ENCODE measurements around the gene ABLIM3. TPM values are rescaled to one million over a fixed set of nuclear protein-coding genes. Genes with fewer than 3 reads are reported as not detected.

The ABLIM3 gene
- total and polyA plus RNA-seq, 2 of the 13 experiments (the other 11 are each of a cell fraction or from before 2014, with no cell fraction given) = 0.53 to 6.3 TPM

GRCh38 chr5:149177339-149177843, 36.1 kb downstream of the ABLIM3 start (continued):
- TF ChIP-seq NR2F6 (IDR thresholded peaks at IDR 0.05) (no peak), NR2F6 (CRISPR knock-in tag; IDR thresholded peaks at IDR 0.05) (no peak)

- no TSS peak for BruUV-seq (replicated peaks)
- DNase-seq (ENCODE audit: low spot score) (no peak), ATAC-seq (no peak), FAIRE-seq (no peak)
- Histone ChIP-seq H3K79me2 (ENCODE audit: insufficient read depth, low read length) (no peaks in the 10 kb centered on the region), H3K9ac (ENCODE audit: insufficient read depth, low read depth, low read length) (no peak overlapping the region), H3K4me2 (ENCODE audit: low read depth, low read length) (no peak overlapping the region), H3K36me3 (replicated peaks in 1 of 2; ENCODE audit: control insufficient read depth in 1 of 2, insufficient read depth in 2 of 2, low read length in 2 of 2) (no peaks in the 10 kb centered on the region), H3K27ac (ENCODE audit: extremely low read length, insufficient read depth, low read length) (no peak overlapping the region), H4K20me1 (ENCODE audit: insufficient read depth, low read length) (no peaks in the 10 kb centered on the region), H3K4me3 (replicated peaks in 1 of 3; ENCODE audit: insufficient read depth in 1 of 3, low read depth in 2 of 3, low read length in 3 of 3) (no peak overlapping the region), H3K4me1 (ENCODE audit: insufficient read depth, low read length) (peaks cover 44% of the 10 kb centered on the region), H3K27me3 (ENCODE audit: control insufficient read depth in 1 of 2, insufficient read depth in 2 of 2, low read length in 2 of 2) (no peaks in the 10 kb centered on the region), H2AFZ (ENCODE audit: low read length) (no peak overlapping the region), H3K9me3 (ENCODE audit: low read length) (no peaks in the 10 kb centered on the region)
- intact Hi-C loops (cut with micrococcal nuclease; ENCODE audit: unreplicated experiment) (no loop called here), in situ Hi-C loops (cut with HindIII; ENCODE audit: extremely low pct_ligation_motif_present, low pct_unique_long_range_greater_than_20kb) (no loop called here)
- WGBS (ENCODE audit: low lambda C conversion rate) = 77% methylated on average over 7 of the region's 8 CpGs
- CTCF ChIA-PET (ENCODE audit: low intra/inter-chr PET ratio, low total read pairs) = no interaction called here
- POLR2A ChIA-PET = no interaction called here
- TF ChIP-seq MXD3 (CRISPR knock-in tag; IDR thresholded peaks at IDR 0.05) (no peak), RARA (CRISPR knock-in tag; IDR thresholded peaks at IDR 0.05) (no peak), ZHX2 (IDR thresholded peaks at IDR 0.05; ENCODE audit: low read depth) (no peak), ZHX2 (CRISPR knock-in tag; IDR thresholded peaks at IDR 0.05; ENCODE audit: borderline replicate concordance) (no peak), NFRKB (IDR thresholded peaks at IDR 0.05) (no peak), ZNF350 (CRISPR knock-in tag; IDR thresholded peaks at IDR 0.05; ENCODE audit: borderline replicate concordance, low read depth) (no peak), SMAD1 (CRISPR knock-in tag; IDR thresholded peaks at IDR 0.05; ENCODE audit: borderline replicate concordance, low read depth) (no peak), ZNF362 (CRISPR knock-in tag; IDR thresholded peaks at IDR 0.05; ENCODE audit: borderline replicate concordance) (no peak), TOPORS (CRISPR knock-in tag; IDR thresholded peaks at IDR 0.05) (no peak), HOXA3 (CRISPR knock-in tag; IDR thresholded peaks at IDR 0.05) (no peak), IRF9 (CRISPR knock-in tag; IDR thresholded peaks at IDR 0.05; ENCODE audit: borderline replicate concordance) (no peak)
Observed at GRCh38 chr5:149177911-149178565, 36.7 kb downstream of the ABLIM3 start.
